CD4-positive, alpha-beta T cell treated with Interleukin-10 for 1 hour (primary cell): ENCODE results near the gene SOBP.

Source experiments
- DNase-seq: peaks from one replicate; pipeline ENCODE4 v3.0.0-alpha.2; 2020

SOBP gene

DNA sequence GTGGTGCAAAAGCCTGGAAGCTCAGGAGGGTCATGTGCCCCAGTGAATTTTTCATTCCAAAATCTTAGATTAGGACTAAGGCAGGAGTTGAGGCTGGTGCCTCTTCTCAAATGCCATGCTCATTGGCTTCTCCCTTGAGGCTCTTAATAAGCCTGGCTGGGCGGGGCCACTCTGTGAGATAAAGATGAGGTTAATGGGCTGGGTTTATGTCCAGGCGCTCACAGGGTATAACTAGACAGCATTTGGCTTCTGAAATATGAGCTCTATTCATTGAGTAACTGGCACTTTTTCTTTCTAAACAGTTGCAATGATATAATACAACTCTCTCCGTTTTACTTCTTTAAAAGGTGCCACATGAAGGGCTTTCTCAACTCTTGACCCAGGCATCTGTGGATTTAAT is 177.9 kb downstream of the SOBP start:
- no peak for DNase-seq

DNA sequence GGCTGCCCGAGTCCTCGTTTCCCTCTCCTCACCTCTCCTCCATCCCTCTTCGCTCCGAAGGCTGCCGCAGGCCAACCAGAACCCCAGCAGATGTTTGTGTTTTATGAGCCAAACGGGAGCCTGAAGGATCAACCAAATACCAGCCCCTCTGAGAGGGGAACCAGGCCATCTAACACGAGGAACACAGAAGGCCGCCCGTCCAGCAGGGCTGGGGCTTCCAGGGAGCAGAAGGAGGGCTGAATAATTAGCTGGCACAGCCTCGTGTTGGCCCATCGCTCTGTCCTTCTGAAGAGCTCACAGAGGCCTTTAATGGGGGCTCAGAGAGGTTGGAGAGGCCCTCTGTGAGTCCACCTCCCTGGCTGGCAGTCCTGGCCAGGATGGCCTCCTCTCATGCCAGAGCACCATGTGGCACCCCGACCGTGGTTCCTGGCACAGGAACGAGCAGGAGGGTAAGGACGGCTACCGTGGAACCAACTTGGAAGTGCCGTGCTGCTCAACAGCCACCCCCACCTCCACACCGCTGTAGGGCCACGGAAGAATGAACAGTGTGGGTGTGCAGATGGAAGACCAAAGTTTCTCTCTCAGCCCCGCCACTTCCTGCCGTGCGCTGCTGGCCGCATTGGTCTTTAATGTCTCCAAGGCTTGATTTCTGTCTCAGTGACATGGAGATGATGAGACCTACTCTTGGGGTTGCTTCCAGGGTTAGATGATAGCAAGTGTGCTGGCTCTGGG is 179.0 kb downstream of the SOBP start:
- no peak for DNase-seq

DNA sequence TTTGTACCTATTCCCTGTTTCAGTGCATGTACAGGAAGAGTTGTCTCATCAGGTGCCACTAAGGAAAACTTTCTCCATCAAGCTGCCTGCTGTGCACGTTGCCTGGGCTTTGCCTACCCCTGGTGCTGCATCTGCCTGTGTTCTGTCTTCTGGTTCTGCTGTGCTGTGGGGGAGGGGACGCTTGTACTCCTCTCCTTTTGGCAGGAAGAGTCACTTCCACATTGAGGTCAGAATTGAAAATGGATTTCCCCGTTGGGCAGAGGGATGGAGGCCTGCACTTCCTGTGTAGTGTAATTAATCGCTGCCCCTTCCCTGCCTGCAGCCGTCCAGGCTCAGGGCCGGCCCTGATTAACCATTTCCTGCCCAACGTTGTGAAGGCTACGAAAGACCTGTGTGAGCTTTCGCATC is 180.9 kb downstream of the SOBP start:
- peak; percentile 22 for DNase-seq

DNA sequence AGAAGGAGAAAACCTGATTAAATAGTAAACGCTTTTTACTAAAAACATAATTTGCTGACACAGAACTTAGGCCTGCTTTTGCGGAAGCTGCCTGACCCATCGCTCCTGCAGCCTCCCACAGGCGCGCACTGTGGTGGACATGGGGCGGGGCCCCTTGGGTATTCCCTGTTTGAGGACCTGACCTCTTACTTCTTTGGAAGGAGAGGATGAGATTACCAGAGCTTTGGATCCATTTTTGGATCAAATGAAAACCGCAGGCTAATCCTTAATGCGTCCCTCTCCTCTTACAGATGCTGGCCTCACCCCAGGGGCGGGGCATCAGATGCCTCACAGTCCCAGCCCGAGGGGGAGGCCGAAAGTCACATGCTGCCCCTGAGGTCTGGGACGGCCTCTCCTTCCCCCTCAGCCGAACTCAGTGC is 183.2 kb downstream of the SOBP start:
- DNase-seq: no peak

DNA sequence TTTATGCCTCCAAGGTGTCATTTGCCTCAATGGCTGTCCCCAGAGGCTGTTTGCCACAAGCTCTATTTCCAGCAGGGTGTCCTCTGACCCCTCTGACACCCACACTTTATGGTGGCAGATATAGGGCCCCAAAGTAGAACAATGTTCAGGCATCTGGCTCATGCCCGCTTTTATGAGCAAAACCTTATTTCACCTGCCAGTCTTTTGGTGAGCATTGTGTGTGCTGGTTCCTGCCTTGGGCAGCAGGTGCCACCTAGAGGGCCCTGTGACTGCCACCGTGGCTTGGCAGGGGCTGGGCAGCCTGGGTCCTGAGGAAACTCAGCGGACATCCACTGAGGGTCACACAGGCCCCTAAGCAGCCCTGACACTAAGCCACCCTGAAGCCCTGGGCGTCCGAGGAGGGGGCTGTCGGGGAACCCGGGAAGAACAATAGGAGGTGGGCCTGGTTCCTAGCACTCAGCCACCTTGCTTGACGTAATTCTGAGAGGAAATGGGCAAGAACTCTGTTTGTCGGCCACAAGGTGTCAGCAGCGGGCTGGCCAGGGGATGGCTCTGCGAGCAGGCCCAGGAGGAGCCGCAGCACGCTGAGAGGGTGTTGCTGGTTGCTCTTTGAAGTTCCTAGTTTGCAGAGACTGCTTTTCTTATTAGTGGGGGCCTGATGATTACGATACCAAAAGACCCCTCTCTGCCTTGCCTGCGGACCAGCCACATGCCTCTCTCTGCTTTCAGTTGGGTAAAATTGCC is 185.2 kb downstream of the SOBP start:
- DNase-seq: peak; percentile 89

DNA sequence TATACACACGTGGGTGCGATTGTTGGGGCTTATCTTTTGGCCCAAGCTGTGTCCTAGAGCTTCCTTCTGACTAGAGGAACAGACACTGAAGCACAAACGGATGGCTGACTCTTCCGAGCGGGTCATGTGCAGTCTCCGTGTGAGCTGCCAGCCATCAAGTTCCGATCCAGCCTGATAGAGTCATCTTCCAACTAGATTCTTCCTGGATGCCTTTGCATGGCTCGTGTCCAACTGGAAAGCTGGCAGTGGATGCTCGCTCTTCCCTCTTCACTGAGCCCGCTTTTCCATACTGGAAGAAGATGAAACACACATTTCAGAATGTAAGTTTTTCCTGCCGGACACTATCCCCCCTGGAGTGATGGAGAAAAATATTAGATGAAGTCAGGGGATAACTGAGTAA is 186.1 kb downstream of the SOBP start:
- no peak for DNase-seq

DNA sequence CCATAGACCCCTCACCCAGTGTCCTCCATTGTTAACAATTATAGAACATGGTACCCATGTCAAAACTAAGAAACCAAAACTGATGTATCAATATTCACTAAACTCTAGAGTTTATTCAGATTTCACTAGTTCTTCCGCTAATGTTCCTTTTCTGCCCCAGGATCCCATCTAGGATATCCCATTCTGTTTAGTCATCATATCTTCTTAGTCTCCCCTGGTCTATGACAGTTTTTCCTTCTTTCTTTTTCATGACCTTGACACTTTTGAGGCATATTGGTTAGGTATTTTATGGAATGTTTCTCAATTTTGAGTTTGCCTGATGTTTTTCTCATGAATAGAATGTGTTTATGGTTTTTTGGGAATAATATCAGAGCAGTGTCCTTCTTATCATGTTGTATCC is 187.5 kb downstream of the SOBP start:
- no peak for DNase-seq

DNA sequence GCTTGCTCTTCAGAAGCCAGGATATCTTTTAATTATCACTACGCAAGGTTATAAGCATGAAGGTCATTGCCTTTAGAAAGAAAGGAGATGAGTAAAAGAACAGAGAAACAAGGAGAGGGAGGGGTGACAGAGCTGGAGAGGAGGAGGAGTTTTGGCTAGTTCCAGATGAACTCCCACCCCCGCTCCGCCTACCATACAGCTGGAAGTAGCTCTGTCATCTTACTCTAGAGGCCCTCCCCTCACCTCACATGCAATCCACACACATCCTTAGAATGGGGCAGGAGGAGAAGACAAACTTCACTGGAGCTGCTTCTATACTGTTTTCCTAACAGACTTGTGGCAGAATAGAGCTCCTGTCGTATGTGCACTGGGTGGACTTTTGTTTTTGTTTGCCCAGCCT is 189.5 kb downstream of the SOBP start:
- no peak for DNase-seq

DNA sequence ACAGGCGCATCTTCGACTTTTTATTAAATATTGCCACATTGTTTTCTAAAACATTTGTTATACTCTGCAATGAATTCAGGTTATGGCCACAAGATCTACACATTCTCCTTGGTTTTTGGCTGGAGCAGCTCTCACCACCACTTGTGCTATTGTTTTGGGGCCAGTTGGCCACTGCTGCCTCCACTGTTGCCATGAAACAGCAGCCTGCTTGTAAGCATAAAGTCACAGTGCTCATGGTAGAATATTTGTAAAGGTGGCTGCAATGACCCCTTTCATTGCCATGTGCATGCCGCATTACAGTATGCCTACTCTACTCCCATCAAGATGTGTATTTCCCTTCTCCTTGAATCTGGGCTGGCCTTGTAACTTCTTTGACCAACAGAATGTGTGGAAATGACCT is 192.8 kb downstream of the SOBP start:
- no peak for DNase-seq

DNA sequence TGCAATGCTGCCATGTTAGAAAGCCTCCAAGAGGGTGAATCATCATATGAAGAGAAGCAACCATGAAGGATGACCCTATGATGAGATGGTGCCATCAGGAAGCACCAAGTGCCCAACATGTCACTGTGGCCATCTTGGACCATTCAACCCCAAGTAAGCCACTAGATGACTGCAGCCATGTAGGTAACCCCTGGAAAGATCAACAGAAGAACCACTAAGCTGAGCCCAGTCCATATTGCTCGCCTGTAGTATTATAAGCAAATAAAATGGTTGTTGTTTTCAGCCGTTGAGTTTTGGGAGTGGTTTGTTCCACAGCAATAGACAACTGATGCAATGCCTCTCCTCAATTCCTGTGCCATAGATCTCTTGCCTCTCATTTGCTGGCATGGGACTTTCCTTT is 193.3 kb downstream of the SOBP start:
- DNase-seq: no peak

DNA sequence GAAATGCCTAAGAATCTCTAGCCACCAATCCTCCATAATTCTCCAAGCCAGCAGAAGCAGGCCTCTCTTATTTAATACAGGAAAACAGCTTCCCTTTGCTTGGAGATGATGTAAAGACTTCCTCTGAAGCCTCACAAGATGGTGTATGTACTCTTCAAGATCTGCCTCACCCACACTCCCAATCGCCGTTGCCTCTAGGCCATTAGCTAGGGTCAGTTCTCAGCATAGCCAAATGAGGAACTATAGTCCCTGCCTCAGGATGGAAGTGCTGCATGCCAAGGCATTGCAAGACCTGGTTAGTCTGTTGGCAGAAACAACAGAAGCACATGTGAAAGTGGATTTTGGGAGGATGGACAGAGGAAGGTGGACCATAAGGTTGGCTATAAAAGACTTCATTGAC is 195.1 kb downstream of the SOBP start:
- no peak for DNase-seq

DNA sequence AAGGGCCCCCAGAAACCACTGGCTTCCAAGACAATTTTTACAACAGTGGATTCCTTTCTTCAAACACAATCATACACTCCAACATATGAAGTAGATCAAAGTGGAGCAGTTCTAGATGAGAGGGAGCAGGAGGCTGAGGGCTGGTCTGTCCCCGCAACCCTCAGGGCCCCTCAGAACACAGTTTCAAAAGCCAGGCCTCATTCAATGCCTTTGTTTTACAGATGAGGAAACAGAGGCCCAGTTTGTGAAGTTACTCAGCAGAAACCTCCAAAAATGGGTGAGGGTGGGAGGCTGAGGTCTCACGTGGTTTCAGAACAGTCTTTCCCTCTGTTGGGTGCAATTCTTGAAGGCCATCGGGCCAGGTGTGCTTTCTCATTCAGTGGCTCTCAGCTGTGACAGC is 199.3 kb downstream of the SOBP start:
- DNase-seq: no peak

DNA sequence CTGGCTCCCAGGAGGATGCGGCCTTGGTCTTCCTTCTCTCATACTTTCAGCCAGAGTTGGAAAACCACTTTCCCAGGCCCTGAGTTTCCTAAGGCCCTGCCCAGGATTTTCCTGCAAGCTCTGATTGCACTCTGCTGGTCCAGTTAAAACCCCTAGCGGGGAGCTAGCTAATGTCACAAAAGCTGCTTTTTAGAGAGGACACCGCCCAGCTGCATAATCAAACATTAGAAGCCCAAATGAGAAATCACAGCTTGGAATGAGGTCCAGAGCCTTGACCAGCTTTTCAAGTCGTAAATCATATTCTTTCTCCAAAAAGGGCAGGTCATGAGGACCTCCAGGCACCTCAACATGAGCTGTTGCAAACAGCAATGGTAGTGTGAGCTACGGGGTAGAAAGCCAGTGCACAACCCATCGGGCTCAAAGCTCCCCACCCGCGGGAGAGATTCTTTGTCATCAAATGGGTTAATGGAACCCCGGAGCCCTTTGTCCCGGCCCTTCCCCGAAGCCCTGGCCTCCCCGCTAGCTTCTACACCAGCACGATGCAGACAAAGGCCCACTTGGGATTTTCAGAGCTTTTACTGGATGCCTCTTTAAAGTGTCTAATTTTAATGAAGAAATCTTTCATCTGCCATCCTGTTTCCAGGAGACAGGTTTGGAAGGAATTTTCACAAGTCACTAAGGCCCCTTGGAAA is 200.2 kb downstream of the SOBP start:
- DNase-seq: no peak

DNA sequence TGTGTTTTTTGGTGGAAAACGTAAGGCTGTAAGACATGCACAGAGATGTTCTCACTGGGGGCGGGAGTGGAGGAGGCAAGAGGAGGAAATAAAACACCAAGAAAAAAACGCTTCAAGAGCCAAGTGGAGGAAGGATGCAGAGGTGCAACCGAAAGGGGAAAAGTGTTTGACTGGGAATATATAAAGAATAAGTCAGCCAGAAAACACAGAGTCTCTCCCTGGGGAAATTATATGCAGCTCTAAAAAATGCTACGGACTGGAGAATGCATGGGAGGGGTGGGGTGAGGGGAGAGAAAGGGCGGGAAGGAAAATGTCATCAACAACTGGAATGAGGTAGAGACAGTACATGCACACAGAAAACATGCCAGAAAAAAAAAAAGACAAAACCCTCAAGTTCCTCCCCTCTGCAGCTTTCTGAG is 200.7 kb downstream of the SOBP start:
- no peak for DNase-seq

DNA sequence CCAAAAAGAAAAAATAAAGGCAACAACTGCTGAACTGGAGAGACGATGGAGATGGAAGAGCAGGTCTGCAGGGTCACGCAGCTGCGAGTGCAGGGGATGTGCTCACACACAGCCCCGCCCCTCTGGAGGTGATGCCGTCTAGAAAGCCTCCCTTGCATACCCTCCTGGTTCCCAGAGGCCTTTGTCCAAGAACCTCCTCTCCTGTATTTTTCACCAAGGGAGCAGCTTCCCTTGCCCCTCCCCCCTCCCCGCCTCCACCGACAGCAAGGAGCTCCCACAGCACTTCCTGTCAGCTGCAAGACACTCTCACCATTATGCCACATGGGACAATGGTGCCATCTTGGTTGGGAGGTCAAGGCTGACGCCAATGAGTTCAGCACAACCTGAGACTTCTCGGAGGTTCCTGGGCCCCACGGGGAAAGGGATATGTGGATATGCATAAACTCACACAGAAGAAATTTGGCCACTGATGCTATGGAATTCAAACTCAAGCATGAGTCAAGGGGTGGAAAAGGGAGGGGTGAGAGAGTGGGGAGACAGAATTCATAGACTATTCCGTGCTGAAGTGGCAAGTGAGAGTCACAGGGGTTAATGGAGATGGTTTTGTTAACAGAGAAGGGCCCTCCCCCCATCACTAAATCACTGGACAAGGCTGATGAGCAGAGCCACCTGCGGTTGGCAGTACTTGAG is 201.3 kb downstream of the SOBP start:
- DNase-seq: no peak

DNA sequence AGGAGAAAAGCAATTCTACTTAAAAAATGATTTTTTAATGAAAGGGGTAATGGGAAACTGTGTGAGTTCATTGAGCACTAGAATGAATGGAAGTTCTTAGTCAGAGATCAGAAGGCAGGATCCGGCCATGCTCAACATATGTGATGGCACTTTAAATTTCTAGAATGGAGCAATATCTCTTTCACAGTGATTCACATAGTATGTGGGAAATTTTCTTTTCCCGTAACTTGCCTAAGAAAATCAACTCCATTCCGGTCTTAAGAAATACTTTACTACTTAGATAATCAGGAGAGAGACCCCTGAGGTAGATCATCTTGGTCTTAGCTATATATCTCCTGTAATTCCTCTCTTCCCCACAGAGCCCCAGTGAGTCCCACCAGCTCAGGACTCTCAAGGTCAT is 202.4 kb downstream of the SOBP start:
- no peak for DNase-seq

DNA sequence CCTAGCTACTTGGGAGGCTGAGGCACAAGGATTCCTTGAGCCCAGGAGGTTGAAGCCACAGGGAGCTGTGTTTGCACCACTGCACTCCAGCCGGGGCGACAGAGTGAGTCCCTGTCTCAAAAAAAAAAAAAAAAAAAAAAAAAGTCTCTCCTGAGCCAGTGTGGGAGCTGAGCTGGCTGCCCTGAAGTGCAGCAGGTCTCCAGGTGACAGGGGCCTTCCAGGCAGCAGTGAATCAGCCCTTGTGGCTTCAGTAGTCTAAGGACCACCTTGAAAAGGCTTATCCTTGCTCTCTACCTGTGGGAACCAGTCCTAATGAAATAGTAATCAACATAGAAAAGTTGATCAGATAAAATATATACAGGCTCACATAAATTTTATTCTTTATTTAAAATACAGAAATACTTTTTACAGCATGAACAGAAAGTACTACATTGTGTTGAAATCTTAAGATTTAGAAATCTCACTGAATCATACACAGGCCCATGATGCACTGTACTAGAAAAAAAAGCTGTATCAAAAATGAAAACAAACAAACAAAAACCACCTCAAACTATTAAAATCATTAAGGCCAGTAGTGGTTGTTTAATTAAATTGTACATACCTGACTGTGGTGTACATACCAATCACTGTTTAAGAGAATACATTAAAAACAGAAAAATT is 205.3 kb downstream of the SOBP start:
- no peak for DNase-seq

DNA sequence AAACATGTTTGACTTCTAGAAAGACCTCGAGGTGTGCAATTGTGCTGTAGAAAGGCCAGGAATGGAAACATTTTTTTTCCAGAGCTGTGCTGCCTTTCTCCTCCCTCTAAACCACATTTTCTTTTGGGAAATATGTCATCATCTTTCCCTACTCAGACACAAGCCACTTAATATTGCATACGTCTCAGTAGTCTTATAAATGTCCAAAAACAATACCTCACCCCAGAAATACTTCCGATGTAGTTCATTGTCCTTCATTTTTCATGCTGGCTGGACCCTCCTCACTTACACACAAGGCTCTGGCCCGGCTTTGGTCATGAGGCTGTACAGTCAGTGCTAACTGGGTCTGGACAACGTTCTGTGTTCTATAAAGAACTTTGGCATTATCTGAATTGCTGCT is 207.8 kb downstream of the SOBP start:
- DNase-seq: no peak

DNA sequence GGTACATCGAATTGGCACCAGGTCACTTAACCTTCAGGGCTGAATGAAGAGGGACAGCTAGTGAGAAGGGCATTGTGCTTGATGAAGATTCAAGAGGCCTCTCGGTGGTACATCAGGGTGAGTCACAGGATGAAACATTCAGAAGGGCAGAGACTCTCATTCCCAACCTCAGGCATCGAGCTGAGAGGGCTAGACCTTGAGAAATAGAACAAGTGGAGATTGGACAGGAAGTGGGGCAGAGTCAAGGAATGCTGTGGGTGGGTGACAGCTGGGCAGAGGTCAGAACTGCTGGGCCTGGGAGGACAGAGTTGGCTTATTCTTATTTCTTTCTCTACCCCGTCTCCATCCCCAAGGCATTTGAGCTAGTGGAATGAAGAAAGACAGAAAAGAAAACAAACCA is 208.2 kb downstream of the SOBP start:
- DNase-seq: no peak

DNA sequence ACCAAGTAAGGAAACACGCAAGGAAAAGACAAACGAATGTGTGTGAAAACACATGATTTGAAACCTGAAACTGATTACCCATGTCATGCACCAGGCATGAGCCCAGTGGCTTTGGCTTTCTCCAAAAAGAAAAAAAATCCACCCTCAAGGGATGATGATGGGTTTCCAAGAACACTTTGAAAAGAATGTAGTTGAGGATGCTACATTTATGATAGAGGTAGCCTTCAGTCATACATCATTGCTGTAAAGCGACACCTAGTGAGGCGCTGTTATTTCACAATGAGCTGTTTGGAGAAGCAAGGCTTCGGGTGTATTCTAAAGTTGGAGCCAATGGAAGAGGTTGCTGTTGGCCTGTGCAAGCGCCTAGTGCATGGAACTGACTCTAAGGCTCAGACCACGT is 209.3 kb downstream of the SOBP start:
- no peak for DNase-seq

DNA sequence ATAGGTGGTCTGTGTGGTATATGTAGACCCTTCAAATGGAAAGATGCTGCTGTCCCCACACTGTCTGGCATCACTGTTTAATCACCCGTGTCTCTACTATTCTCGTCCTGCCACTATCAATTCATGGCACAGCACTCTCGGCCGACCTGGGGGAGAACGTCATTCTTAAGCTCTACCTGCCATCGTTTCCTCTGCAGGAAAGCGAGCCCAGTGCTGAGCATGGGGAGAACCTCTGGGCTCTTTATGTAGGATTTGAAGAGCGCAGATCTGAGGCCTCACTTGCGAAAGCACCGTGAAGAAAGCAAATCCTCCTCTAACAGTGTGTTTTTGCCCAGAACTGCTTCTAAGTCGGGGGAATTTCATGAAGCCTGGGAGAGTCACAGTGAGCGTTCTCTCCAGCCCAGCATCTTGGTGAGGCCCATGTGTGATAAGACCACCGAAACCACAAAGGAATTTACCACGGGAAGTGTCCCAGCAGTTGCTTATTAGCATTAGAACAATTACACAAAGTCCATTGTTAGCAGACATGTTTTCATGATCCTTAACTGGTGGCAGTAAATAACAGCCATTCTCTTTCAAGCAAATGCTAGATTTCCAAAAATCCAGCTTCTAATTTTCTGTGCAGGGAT is 209.9 kb downstream of the SOBP start:
- no peak for DNase-seq

DNA sequence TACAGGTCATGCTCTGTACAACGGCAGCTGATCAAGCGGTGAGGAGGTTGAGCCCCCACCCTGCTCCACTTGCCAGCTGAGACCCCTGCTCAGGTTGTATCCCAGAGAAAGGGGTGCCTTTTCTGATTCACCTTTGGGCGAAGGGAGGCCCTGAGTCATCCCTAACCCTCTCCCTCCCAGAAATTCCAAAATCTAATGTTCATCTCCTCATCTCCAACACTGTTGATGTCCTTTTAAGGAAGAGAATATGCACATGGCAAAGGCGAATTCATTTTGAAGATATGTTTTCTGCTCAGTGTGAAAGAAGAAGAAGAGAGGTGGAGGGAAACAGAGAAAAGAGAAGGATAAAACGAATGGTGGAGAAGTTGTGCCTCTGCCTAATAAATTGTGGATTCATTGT is 213.7 kb downstream of the SOBP start:
- no peak for DNase-seq
